GM23248 (cell line): ENCODE data around the gene MAP4K1.

Source experiments
- EZH2 ChIP-seq: fragments of 200-600 bp; sonication (generic); IDR thresholded peaks from 2 replicates; pipeline ENCODE4 v1.6.1; 2018; ENCODE audit warnings: antibody characterized with exemption, mild to moderate bottlenecking; ENCODE audit not compliant: insufficient read depth, poor library complexity, severe bottlenecking
- EZH2phosphoT487 ChIP-seq: fragments of 200-600 bp; sonication (generic); IDR thresholded peaks from 2 replicates; pipeline ENCODE4 v1.6.1; 2018; ENCODE audit warnings: antibody characterized with exemption, moderate library complexity, mild to moderate bottlenecking, low read depth; ENCODE audit not compliant: insufficient read depth

- TF ChIP-seq EZH2phosphoT487 (no peak), EZH2 (no peak)
Measured at GRCh38 chr19:38650911-38651584, 33.3 kb upstream of the MAP4K1 start.
